Uterus (tissue), 4 donors: ENCODE data around the gene FAM107A. TPM values are rescaled to one million over a fixed set of nuclear protein-coding genes. Genes with fewer than 3 reads are reported as not detected.
A peak's percentile ranks its signal among the peaks of the same experiment; 100 is the strongest.

Experiments
- DNase-seq, 2 donors: peaks; one replicate each; pipeline ENCODE4 v3.0.0-alpha.2; 2019 to 2020
- H3K27ac ChIP-seq, 2 donors: fragments of 200-600 bp; sonication (generic); 1 replicate in 1 of 2; 2 replicates in 1 of 2; pipeline ENCODE4 v1.5.1; 2016 to 2018
- H3K27me3 ChIP-seq, 2 donors: fragments of 200-600 bp; sonication (generic); one replicate each; pipeline ENCODE4 v1.5.1; 2018 to 2019; ENCODE audit warnings: control low read depth in 1 of 2
- H3K36me3 ChIP-seq, 2 donors: fragments of 200-600 bp; sonication (generic); one replicate each; pipeline ENCODE4 v1.5.1; 2019; ENCODE audit warnings: control low read depth in 1 of 2
- H3K4me1 ChIP-seq, 2 donors: fragments of 200-600 bp; sonication (generic); one replicate each; pipeline ENCODE4 v1.5.1; 2018 to 2019; ENCODE audit warnings: control low read depth in 1 of 2
- H3K4me3 ChIP-seq, 2 donors: fragments of 200-600 bp; sonication (generic); 1 replicate in 1 of 2; 2 replicates in 1 of 2; pipeline ENCODE4 v1.5.1; 2018 to 2019; ENCODE audit warnings: mild to moderate bottlenecking in 1 of 2
- H3K9me3 ChIP-seq, 2 donors: fragments of 200-600 bp; sonication (generic); one replicate each; pipeline ENCODE4 v1.5.1; 2019; ENCODE audit warnings: control low read depth in 1 of 2
- POLR2A ChIP-seq, 2 donors: fragments of 450-650 bp; IDR thresholded peaks; one replicate each; pipeline ENCODE4 v1.6.1; 2016; ENCODE audit warnings: antibody characterized with exemption in 2 of 2, mild to moderate bottlenecking in 1 of 2, moderate library complexity in 1 of 2
- intact Hi-C: fragments of 100-400 bp; cut with DNase I; formaldehyde crosslinking; loops from one replicate; pipeline ENCODE4 v1.15.1; 2023; ENCODE audit warnings: low total_unique reads
- total RNA-seq, 4 donors: library from RNA; depleted of rRNA in 3 of 4; stranded (reverse); fragments of >200 nt in 3 of 4; gene quantifications; one replicate each; pipeline versions ENCODE4 v1.1.0 to v1.2.4, GENCODE V29; 2014 to 2023
- TF ChIP-seq, protein P1 (sequence below), 4 experiments: fragments of 200-600 bp in 2 of 4; fragments of 450-650 bp in 2 of 4; sonication (generic) in 2 of 4; IDR thresholded peaks; one replicate each; pipeline ENCODE4 v1.5.1; 2016 to 2019; ENCODE audit warnings: antibody characterized with exemption in 4 of 4, mild to moderate bottlenecking in 2 of 4, moderate library complexity in 1 of 4
- donor health status: DM: yes; HTN: yes; CAD: no.

FAM107A gene
- total RNA-seq, 4 donors from 2014 or later: 16.2 to 140 (median 61.2) TPM

DNA sequence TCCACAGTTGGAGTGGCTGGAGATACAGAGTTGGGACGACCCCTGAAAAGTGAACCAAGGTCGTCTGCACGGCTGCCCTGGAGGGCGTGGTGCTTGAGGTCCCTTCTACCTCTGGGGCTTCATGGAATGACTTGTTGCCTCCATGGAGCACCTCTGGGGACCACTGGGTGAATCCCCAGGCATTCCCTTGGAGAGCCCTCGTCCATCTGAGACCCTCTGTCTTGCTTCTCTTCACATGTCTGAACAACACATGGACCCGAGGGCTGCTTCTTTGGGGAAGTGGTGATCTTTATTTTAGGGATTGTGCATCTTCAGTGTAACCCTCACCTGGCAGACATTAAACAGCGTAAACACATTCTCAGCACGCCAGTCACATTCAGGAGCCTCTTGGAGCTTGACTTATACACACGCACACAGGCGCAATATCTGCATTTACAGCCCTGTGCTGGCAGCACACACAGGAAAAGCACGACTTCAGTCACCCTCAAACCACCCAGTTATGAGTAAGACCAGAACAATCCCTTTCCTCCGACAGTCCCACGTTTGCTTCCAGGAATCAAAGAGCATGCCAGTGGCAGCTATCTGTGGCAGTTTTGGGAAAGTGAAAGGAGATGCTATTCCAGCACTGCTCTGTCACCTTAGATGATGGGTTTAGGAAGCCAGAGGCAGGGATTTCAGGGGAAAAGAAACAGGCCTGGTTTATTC, 12.6 kb downstream of the FAM107A start:
- no peaks in the 10 kb centered on the region for H3K27me3 ChIP-seq
- H3K9me3 ChIP-seq: no peaks in the 10 kb centered on the region
- DNase-seq: no peak
- no peak overlapping the region for H3K27ac ChIP-seq
- intact Hi-C loops: loop anchor here (10.0 kb wide), 1 partner anchor 70 kb away; no protein-coding TSS in a partner anchor
- no peak overlapping the region for H3K4me3 ChIP-seq
- TF ChIP-seq POLR2A (IDR thresholded peaks at IDR 0.05): no peak
- TF ChIP-seq, protein P1, sequence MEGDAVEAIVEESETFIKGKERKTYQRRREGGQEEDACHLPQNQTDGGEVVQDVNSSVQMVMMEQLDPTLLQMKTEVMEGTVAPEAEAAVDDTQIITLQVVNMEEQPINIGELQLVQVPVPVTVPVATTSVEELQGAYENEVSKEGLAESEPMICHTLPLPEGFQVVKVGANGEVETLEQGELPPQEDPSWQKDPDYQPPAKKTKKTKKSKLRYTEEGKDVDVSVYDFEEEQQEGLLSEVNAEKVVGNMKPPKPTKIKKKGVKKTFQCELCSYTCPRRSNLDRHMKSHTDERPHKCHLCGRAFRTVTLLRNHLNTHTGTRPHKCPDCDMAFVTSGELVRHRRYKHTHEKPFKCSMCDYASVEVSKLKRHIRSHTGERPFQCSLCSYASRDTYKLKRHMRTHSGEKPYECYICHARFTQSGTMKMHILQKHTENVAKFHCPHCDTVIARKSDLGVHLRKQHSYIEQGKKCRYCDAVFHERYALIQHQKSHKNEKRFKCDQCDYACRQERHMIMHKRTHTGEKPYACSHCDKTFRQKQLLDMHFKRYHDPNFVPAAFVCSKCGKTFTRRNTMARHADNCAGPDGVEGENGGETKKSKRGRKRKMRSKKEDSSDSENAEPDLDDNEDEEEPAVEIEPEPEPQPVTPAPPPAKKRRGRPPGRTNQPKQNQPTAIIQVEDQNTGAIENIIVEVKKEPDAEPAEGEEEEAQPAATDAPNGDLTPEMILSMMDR (IDR thresholded peaks at IDR 0.05): no peak
- H3K4me1 ChIP-seq: no peaks in the 10 kb centered on the region
- H3K36me3 ChIP-seq: no peaks in the 10 kb centered on the region

DNA sequence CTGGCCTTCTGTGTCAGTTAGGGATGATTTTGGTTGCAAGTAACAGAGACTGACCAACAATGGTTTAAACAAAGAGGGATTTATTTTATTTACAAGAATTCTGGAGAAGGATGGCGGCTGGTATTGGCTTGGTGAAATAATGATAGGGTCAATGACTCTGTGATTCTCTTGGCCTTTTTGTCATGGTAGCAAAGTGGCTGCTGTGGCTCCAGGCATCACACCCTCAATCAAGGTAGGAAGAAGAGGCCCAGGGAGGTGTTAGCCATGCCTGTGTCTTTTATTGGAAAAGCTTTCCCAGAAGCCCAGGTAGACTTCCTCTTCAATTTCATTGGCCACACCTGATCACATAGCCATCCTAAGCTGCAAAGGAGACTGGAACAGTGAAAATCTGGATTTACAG, 13.1 kb downstream of the FAM107A start:
- H3K4me3 ChIP-seq: no peak overlapping the region
- no peaks in the 10 kb centered on the region for H3K9me3 ChIP-seq
- TF ChIP-seq, protein P1 (IDR thresholded peaks at IDR 0.05): no peak
- TF ChIP-seq POLR2A (IDR thresholded peaks at IDR 0.05): no peak
- no peaks in the 10 kb centered on the region for H3K27me3 ChIP-seq
- DNase-seq: no peak
- no peak overlapping the region for H3K27ac ChIP-seq
- H3K36me3 ChIP-seq: no peaks in the 10 kb centered on the region
- intact Hi-C loops: loop anchor here (10.0 kb wide), 1 partner anchor 71 kb away; no protein-coding TSS in a partner anchor
- H3K4me1 ChIP-seq: no peaks in the 10 kb centered on the region

DNA sequence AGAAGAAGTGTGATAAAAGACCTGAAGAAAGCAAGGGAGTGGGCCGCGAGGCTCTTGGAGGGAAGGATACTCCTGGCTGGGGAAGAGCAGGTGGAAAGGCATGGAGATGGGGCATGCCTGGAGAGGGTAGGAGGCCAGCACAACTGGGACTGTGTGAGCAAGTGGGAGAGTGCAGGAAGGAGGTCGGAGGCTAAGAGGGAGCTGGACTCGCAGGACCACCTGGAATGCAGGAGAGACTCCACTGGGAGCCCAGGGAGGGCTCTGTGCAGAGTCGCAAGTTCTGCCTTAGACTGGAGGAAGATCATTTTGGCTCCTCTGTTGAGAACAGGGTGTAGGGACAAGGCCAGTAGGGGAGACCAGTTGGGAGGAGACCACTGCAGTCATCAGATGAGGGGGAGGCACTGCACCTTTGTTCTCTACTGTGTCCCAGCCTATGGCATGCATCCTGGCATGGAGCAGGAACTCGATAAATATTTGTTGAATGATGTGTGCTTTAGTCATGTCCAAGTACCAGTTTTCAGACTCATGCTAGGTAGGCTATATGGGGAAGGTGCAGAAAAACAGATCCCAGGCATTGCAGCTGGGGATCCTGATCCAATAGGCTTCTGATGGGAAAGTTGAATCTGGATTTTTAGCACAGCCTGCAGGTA, 13.7 kb downstream of the FAM107A start:
- H3K4me3 ChIP-seq: no peak overlapping the region
- H3K27ac ChIP-seq: no peak overlapping the region
- intact Hi-C loops: loop anchor here (10.0 kb wide), 1 partner anchor 71 kb away; no protein-coding TSS in a partner anchor
- no peak for DNase-seq
- H3K36me3 ChIP-seq: no peaks in the 10 kb centered on the region
- no peaks in the 10 kb centered on the region for H3K9me3 ChIP-seq
- no peaks in the 10 kb centered on the region for H3K27me3 ChIP-seq
- TF ChIP-seq, protein P1 (IDR thresholded peaks at IDR 0.05): no peak
- TF ChIP-seq POLR2A (IDR thresholded peaks at IDR 0.05): no peak
- no peaks in the 10 kb centered on the region for H3K4me1 ChIP-seq

DNA sequence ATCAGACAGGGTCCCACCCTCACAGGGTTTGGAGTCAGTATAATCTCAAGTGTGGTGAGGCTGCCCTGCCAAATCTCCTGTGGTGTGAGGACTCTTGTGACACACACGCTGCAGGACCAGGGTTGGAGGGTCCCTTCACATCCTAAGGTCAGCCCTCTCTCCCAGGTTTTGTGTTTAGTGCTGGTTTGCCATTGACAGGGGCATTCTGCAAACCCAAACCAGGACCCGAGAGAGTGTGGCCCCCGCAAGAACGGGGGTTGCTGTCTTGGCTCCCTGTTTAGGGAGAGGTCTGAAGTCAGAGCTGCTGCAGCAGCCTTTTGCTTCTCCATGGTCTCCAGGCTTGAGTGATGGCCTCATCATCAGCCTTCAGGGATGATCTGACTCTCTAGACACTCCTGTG, 14.7 kb downstream of the FAM107A start:
- Histone ChIP-seq H3K9me3 (no peaks in the 10 kb centered on the region), H3K4me3 (no peak overlapping the region), H3K27ac (no peak overlapping the region), H3K27me3 (no peaks in the 10 kb centered on the region), H3K36me3 (no peaks in the 10 kb centered on the region), H3K4me1 (no peaks in the 10 kb centered on the region)
- TF ChIP-seq, protein P1 (IDR thresholded peaks at IDR 0.05): no peak
- no peak for TF ChIP-seq POLR2A (IDR thresholded peaks at IDR 0.05)
- intact Hi-C loops: loop anchor here (10.0 kb wide), 1 partner anchor 72 kb away; no protein-coding TSS in a partner anchor
- DNase-seq: no peak

DNA sequence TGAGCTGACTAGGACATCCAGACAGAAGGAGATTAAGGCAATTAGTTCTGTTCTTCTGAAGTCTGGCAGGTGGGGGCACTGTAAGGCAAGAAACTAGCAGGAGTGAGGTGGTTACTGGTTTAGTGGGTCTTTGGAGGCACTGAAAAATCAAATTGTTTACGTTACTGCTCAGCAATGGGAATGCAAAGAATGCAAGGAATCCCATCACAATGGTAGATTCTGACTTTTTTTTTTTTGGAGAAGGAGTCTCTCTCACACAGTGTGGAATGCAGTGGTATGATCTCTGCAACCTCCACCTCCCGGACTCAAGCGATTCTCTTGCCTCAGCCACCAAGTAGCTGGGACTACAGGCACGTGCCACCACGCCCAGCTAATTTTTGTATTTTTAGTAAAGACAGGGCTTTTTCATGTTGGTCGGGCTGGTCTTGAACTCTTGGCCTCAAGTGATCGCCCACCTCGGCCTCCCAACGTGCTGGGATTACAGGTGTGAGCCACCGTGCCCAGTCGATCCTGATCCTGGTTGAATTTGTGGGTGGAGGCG, 16.4 kb downstream of the FAM107A start:
- no peak overlapping the region for H3K27ac ChIP-seq
- no peak for DNase-seq
- intact Hi-C loops: loop anchor here (10.0 kb wide), 1 partner anchor 74 kb away; no protein-coding TSS in a partner anchor
- H3K27me3 ChIP-seq: no peaks in the 10 kb centered on the region
- no peaks in the 10 kb centered on the region for H3K9me3 ChIP-seq
- TF ChIP-seq, protein P1 (IDR thresholded peaks at IDR 0.05): peak in 1 of 4 experiments; percentile 15
- TF ChIP-seq POLR2A (IDR thresholded peaks at IDR 0.05): no peak
- no peaks in the 10 kb centered on the region for H3K4me1 ChIP-seq
- no peak overlapping the region for H3K4me3 ChIP-seq
- H3K36me3 ChIP-seq: no peaks in the 10 kb centered on the region
